Kidney glomerular epithelial cell (primary cell): ENCODE data around the gene MTX2.
"Not testable (repeated sequence)": the region's sequence is repeated elsewhere in the genome, so short reads cannot be mapped to it uniquely, and the experiment has no call there.

Source experiments
- DNase-seq: peaks from one replicate; lab custom pipeline; 2025; lab: John Stamatoyannopoulos, UW

Gene MTX2

DNA sequence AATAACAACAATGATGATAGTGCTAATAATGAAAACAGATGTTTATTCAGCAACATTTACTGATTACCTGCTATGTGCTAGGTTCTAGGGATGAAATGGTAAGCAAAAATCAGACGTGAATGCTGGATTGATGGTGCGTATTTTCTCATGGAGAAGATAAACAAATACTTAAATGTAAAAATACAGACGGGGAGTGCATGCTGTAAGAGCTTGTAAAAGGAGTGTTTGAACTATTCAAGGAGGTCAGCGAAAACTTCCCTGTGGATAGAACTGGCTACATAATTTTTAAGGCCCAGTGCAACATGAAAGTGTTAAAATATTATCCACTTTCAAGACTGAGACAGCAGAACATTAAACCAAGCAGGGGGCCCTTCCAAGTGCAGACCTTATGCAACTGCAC, 22.1 kb downstream of the MTX2 start:
- DNase-seq, result no peak

DNA sequence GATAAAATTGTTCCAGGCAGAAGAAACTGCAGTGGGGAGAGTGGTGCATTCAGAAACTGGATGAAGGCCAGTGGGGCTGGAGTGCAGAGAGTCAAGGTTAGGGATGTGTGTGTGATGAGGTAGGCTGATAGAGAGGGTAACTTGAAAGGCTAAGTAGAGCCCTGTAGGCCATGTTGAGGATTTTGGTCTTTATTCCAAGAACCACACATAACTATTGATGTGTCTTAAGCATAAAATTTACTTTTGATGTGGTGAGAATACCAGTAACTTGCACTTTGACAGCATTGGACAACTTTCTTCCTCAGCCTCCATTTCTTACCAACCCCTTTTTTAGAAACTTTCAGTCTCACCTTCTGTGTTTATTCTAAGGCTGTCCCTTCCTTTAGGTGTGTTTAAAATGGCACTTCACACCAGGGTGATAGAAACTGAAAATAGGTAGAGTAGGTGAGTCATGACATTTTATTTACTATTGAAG, 22.6 kb downstream of the MTX2 start:
- no peak for DNase-seq

DNA sequence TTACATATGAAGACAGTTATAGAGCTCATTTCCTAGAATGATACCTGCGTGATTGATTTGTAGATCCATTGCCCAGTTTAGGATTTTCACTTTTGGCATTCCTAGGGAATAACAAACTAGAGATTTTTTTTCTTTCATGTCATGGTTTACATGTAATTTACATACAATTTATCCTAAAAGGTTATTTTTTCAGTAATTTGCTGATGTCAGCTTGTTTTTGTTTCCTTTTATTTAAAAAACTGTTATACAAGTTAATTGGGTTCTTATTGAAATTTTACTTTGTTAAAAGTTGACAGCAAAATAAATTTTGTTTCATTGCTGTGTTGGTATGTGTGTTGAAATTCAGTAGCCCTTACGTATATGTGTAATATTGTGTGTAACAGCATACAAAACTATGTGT, 23.4 kb downstream of the MTX2 start:
- no peak for DNase-seq

DNA sequence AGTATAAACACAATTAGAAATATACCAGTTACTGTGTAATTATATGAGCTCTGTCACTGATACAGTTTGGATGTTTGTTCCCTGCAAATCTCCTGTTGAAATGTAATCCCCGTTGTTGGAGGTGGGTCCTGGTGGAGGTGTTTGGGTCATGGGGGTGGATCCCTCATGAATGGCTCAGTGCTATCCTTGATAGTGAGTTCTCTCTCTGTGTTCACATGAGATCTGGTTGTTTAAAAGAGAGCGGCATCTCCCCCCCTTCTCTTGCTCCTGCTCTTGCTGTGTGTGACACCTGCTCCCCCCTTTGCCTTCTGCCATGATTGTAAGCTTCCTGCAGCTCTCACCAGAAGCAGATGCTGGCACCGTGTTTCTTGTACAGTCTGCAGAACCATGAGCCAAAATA, 24.1 kb downstream of the MTX2 start:
- DNase-seq, result no peak

DNA sequence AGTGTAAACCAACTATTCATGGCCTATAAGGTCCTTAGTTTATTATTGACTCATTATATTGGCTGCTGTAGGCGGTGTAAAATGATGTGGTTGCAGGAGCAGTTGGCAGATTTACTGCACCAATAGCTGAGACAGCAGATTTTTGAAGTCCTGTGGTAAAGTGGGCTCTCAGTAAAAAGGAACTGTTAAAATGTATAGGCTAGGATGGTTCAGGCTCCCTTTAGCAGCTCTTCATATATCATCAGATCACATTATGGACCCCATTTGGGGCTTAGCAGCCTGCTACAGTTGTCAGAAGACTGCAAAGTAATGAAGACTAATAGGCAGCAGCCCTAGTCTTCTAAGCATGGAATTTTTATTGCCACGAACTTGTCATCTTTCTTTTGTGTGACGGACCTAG, 27.8 kb downstream of the MTX2 start:
- DNase-seq, result no peak

DNA sequence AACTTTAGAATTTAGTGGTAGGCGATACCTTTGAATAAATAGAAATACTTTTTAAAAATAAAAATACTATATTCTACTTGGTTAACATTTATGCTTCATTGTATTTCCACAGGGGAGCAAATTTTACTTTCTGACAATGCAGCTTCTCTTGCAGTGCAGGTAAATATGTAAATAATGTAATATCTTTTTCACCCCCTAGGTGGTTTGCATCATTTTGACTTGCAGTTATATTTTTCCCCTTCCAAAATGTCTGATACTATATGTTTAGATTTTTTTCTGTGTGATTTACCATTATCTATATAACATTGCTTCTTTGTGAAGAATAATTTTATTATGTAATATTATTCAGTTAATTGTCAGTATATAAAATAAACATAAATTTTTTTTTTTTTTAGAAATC, 28.5 kb downstream of the MTX2 start:
- no peak for DNase-seq

DNA sequence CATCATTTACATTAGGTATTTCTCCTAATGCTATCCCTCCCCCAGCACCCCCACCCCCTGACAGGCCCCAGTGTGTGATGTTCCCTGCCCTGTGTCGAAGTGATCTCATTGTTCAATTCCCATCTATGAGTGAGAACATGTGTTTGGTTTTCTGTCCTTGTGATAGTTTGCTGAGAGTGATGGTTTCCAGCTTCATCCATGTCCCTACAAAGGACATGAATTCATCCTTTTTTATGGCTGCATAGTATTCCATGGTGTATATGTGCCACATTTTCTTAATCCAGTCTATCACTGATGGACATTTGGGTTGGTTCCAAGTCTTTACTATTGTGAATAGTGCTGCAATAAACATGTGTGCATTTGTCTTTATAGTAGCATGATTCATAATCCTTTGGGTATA, 36.8 kb downstream of the MTX2 start:
- DNase-seq, result not testable (repeated sequence)

DNA sequence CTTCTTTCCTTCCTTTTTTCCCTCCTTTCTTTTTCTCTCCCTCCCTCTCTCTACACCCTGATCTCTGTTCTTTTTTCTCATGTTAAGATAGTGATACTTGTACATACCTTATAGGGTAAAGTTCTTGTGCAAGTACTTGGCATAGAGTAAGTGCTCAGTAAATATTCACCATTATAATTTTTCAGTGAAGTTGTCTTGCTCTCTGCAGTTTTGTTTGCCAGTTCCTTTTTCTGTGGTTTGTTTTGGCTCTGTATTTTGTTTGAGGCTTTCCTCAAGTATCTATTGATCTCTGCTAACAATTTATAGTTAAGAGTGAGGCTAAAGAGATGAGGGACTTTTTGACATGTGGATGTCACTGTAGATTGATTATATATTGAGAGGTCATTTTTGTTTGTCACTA, 48.0 kb downstream of the MTX2 start:
- DNase-seq, result no peak

DNA sequence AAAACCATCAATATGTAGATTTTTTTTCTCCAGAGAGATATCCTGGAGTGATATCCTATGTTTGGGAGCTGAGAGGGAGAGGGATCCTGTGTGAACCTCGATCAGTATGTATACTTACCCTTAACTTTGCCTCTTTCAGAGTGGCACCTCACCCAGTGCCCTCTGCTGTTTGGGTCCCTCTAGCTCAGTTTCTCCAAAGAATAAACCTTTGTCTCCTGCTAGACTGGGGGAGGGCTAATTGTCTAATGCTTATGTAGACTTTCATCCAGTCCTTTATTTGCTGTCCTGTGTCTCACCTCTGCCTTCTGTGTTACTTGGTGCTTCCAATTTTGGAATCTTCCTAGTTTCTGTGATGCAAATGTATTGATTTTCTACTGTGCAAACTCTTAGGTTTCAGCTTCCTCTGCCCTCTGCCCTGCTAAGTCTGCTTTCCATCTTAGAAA, 48.4 kb downstream of the MTX2 start:
- no peak for DNase-seq

DNA sequence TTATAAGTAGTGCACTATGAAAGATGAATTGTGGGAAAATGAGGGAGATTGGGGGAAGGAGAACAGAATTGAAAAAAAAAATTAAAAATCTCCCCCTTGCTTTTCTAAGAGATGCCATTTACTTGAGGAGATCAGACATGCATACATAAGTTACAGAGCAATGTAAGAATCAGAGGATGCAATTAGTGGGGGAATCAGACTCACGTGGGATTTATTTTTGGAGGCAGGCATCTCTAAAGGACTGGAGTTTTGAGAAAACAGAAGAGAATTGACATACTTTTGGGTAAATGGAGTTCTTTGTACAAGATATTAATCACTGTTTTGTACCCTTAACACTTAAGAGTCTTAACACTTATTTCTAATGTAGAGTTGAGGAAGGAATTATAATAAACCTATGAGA, 52.7 kb downstream of the MTX2 start:
- DNase-seq, result no peak

DNA sequence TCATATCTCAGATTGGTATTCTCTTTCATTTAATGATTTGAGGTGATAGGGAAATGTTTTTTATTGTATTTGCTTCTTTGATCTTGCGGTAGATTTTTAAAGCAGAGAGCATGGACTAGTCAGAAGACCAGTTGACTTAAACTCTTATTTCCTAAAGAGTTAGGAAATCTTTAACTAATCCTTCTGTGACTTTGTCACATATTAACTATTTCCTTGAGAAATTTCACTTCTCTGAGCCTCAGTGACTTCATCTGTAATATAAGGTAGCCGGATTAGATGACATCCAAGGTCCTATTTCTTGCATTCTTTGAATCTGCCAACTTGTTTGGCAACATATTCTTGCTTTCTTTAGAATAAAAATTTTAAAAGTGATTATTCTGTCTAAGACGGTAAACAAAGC, 55.6 kb downstream of the MTX2 start:
- peak; percentile 30 for DNase-seq

DNA sequence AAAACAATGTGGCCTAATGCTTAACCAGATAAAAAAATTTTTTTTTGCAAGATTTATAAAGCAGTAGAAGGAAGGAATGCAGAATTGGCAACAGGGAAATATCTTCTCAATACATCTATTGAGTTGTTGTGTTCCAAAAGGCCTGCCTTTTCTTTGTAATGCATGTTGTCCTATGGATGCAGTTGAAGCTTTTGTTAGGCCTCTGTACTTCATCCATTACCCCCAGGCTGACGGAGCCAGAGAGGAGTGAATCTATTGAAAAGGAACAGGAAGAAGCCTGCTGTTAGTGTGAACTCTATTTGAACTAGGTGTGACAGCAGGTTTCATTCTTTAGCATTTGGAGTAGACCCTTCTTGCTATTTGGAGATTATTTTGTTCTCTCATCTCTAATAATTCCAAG, 56.5 kb downstream of the MTX2 start:
- no peak for DNase-seq

DNA sequence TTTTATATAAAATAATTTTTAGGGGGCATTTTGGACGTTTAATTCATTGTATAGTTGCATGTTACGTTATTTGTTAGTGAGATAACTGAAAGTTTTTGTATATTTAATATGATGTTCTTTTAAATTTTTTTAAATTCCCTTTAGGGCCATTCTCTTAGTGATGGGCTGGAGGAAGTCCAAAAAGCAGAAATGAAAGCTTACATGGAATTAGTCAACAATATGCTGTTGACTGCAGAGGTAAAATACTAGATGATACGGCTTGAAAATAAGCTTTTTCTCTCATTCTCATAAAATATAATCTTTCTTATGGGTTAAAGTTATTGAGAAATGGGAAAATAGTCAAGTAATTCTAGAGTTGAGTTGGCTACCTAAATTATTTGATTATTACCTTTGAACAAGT, 58.9 kb downstream of the MTX2 start:
- no peak for DNase-seq

DNA sequence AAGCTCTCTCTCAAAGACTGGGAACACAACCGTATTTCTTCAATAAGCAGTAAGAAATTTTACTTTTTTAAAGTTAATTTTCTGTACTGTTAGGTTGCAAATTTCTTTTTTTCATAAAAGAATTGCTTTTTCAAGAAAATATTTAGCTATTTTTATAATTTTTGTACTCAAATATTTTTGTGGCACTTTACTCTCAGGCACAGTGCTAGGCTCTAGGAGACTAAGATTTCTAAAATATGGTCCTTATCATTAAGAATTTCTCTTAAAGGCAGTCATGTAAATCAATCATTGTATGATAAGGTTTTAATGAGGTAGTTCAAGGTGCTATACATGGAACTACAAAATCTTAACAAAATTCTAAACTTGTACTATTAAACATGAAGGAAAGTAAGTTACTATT, 61.4 kb downstream of the MTX2 start:
- no peak for DNase-seq

DNA sequence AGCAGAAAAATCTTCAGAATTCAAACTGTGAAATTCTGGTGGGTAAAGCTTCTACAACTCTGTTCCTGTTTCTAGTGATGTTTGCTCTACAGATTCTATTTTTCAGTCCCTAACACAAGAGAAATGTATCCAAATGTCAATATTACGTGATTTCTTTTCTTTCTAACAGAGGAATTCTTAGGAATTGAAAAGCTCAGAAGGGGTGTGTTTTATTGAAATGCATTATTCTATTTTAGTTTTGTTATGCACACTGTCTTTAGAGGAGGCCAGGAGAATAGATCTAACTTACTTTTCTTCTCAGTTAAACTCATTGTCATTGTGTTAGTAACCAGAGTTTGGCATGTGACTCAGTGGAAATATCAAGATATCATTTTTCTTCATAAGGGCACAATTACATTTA, 62.4 kb downstream of the MTX2 start:
- no peak for DNase-seq

DNA sequence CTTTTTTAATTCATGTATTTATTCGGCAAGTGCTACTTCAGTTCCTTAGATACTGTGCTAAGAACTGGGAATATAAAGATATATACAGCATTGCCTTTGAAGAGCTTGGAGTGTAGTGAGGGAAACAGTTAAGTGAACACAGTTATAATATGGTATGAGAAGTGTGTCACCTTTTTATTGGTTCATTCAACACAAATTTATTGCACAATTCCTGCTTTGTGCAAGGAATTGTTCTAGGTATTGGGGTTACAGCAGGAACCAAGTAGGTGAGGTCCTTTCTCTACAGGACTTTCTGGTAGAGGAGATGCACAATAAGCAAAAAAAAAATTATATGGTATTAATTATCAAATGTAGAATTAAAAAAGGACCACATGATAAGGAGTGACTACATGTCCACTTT, 65.5 kb downstream of the MTX2 start:
- DNase-seq, result no peak

DNA sequence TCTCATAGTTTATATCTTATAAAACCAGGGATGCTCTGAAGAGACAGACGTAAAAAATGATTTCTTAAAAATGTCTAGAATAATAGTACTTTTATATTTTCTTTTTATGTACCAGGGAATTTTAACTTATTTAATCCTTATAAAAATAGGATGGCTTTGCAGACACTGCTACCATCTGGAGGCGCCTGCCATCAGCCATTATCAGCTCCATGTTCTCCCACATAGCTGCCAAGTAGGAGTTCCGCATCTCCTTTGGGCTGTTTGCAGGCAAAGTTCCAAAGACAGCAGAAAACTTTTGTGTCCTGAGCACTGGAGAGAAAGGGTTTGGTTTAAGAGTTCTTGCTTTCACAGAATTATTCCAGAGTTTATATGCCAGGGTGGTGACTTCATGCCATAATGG, 69.2 kb downstream of the MTX2 start:
- no peak for DNase-seq

DNA sequence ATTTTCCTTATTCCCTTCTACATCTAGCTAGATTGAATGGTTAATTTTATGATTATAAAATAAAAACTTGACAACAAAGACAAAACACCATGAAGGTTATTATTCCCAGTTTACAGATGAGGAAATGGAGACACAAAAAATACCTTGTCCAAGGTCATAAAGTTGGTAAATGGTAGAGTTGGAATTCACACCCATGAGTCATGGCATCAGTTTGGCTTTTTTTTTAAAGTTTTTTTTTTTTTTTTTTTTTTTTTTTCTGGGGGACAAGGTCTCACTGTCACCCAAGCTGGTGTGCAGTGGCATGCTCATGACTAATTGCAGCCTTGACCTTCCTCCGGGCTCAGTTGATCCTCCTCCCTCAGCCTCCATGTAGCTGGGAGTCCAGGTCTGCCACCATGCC, 70.0 kb downstream of the MTX2 start:
- no peak for DNase-seq

DNA sequence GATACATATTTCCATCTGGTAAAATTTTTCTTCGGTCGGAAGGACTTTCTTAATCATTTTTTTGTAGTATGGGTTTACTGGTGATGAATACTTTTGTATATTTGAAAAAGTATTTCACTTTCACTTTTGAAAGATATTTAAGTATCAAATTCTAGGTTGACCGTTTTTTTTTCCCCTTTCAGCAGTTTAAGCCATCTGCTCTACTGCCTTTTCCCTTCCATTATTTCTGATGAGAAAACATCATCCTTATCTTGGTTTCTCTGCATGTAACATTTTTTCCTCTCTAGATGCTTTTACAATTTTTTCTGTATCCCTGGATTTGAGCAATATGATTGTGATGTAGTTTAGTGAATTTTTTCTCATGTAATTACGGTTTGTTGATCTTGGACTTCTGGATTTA, 87.0 kb downstream of the MTX2 start:
- no peak for DNase-seq

DNA sequence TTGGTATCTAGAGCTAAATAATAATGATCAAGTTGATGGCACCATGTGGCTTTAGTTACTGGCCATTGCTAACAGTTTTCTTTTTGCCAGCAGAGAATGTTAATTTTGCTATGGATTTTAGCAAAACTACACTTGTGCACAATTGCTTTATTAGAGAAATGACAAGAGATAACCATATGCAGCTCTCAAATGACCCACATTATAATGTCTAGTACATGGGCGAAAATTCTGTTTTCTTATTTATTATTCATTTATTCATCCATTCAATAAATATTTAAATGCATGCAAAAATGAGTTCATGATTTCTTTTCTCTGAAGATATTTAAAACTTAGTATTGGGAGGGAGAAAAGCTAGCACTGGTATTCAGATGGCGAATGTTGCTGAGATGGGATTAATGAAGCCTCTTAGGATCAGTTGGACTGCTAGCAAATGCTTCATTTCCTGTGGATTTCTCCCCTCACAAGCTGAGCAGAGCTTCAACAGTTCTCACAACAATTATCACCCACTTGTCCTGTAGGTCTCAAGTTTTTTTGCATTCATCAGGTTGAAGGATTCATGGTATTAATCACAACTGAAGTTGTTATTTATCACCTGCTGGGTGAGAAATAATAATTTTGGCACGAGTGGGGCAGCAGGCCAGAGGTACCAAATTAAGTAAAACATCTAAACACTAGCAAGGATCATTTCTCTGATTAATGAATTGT, 95.2 kb downstream of the MTX2 start:
- DNase-seq, result no peak

DNA sequence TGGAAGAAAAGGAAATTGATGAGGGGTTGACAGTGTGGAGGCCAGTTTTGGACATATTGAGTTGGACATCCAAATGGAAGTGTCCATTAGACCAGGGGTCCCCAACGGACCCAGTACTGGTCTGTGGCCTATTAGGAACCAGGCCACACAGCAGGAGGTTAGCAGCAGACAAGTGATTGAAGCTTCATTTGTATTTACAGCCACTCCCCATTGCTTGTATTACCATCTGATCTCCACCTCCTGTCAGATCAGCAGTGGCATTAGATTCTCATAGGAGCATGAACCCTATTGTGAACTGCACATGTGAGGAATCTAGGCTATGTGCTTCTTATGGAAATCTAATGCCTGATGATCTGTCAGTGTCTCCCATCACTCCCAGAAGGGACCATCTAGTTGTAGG, 99.1 kb downstream of the MTX2 start:
- DNase-seq, result no peak

DNA sequence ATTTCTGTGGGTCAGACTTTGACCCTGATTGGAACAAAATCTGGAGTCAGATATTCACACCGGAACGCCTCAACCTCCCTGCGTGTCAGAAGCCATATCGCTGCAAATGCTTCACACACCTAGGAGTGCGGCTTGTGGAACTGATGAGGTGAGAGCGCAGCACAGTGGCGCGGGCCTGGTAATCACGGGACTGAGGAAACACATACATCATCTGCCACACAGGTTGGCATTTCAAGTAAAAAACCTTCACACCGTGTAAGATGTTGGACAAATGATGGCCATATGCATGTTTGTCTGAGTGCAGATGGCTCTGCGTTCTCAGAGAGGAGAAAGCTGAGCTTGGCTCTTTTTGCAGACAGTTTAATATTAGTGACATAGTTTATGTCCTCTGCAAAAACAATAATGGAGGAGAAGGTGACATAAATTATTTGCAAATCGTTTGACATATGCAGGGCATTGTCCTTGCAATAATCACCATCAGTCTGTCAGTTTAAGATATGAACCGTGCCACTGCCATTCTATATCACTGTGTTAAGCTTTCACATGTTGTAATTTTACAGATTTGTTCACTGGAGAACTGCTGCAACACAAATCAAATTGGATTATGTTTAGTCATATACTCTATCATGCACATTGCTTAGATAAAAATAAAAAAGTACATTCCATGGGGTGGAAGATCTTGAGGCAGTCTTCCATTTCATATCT, 101.4 kb downstream of the MTX2 start:
- no peak for DNase-seq

DNA sequence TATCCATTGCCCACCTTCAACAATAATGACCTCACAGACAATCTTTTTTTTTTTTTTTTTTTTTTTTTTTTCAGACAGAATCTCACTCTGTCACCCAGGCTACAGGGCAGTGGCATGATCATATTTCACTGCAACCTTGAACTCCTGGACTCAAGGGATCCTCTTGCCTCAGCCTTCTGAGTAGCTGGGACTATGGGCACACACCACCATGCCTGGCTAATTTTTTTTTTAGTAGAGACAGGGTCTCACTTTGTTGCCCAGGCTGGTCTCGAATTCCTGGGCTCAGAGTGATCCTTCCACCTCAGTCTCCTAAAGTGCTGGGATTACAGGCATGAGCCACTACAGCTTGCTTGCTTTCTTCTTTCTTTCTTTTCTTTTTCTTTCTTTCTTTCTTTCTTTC, 103.9 kb downstream of the MTX2 start:
- DNase-seq, result not testable (repeated sequence)

DNA sequence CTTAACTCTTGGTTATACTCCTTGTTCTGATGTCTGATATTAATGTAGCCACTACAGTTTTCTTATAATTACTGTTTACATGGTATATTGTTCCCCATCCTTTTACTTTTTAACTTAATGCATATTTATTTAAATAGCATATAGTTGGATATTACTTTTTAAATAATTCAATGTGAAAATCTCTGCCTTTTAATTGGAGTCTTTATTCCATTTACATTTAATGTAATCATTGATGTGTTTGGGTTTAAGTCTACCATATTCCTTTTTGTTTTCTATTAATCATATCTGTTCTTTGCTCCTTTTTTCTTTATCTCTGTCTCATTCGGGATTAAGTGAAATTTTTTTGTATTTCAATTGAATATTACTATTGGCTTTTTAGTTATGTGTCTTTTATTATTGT, 109.1 kb downstream of the MTX2 start:
- no peak for DNase-seq
